ENCODE results near the gene C19orf38. TPM values are rescaled to one million over a fixed set of nuclear protein-coding genes. Genes with fewer than 3 reads are reported as not detected.

C19orf38 gene
- total RNA-seq, 1 experiment from 2014 or later: not detected

DNA sequence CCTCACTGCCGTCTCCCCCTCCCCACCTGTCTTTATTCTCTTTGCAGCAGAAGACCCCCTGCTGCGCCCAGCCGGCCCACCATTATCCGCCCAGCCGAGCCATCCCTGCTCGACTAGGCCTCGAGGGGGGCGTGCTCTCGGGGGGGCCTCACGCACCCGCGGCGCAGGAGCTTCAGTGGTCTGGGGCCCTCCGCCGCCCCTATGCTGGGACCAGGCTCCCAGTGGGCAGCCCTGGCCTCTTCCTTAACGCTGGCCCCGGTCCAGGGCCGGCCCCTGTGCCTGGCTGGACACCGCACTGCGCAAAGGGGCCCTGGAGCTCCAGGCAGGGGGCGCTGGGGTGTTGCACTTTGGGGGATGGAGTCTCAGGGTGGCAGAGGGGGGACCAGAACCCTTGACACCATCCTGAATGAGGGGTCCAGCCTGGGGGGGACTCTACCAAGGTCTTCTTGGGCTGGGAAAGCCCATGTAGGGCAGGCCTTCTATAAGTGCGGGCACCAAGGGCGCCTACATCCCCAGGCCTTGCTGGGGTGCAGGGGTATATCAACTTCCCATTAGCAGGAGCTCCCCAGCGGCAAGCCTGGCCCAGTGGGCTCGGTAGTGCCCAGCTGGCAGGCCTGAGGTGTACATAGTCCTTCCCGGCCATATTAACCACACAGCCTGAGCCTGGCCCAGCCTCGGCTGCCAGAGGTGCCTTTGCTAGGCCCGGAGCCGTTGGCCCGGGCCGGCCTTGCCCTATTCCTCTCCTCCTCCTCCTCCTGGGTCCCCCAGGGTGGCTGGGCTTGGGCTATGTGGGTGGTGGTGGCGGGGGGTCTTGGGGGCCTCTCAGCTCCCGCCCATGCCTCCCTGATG, 17.1 kb upstream of the C19orf38 start (continued):
- TF ChIP-seq ZNF121 (CRISPR knock-in tag; IDR thresholded peaks at IDR 0.05): no peak
- TF ChIP-seq, protein P1, sequence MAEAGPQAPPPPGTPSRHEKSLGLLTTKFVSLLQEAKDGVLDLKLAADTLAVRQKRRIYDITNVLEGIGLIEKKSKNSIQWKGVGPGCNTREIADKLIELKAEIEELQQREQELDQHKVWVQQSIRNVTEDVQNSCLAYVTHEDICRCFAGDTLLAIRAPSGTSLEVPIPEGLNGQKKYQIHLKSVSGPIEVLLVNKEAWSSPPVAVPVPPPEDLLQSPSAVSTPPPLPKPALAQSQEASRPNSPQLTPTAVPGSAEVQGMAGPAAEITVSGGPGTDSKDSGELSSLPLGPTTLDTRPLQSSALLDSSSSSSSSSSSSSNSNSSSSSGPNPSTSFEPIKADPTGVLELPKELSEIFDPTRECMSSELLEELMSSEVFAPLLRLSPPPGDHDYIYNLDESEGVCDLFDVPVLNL (CRISPR knock-in tag; IDR thresholded peaks at IDR 0.05; ENCODE audit: borderline replicate concordance, low read depth): no peak

DNA sequence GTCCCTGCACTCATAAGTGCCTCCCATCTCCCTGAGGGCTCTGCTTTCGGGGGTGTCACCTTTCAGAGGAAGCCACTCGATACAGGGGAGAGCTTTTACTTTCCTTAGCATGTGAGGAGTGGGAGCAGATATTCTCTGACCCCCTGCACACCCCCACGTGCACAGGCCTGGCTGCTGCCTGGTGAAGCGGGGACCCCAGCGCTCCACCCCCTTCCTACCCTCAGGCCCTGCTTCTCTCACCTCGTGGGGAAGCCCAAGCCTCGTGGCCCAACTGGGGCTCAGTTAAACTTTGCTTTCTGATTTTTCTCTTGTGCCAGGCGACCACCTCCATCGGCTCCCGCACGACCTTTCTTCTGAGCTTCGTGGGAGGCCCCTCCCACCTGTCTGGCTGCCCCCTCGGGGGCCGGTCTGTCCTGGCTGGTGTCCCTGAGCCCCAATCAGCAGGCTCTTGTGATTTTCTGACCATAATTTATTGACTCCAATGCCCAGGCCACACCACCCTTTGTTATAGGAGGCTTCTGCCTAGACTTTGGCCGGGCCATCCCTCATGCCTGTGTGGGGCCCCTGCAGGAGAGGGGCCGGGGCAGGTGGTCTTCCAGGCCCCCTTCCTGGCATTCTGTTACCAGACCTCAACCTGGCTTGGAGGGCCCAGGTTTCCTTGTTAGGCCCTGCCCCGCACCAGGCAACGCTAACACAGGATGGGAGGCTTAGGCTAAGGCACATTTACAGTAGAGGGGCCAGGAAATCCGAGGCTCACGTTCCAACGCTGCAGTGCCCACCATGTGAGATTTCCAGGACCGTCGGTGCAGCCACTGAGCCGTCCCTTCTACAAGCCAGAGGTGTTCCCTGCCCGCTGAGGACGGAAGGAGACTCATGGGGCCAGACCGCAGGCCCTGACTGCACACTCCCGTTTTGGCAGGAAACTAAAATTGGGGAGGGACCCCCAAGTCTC, 16.0 kb upstream of the C19orf38 start:
- Mint-ChIP-seq H3K9me3 (peaks cover 10% of the 10 kb centered on the region), H3K27me3 (ENCODE audit: low read depth) (peaks cover 11% of the 10 kb centered on the region), H3K4me3 (no peak overlapping the region), H3K36me3 (peaks cover 12% of the 10 kb centered on the region; the same call in 1 of the 2 replicates), H3K27ac (no peak overlapping the region), H3K4me1 (peaks cover 10% of the 10 kb centered on the region)
- DNase-seq (ENCODE audit: low spot score) (no peak), ATAC-seq (no peak)
- ChIA-PET POLR2A (no interaction called here), CTCF (interaction anchor here (1.1 kb wide), 1 partner anchor 32 kb away, joined by 4 read pairs; no protein-coding TSS in a partner anchor)
- TF ChIP-seq, protein P2, sequence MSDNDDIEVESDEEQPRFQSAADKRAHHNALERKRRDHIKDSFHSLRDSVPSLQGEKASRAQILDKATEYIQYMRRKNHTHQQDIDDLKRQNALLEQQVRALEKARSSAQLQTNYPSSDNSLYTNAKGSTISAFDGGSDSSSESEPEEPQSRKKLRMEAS (CRISPR knock-in tag; IDR thresholded peaks at IDR 0.05): no peak
- TF ChIP-seq IRF2 (CRISPR knock-in tag; IDR thresholded peaks at IDR 0.05; ENCODE audit: borderline replicate concordance, low read depth) (no peak), RORB (CRISPR knock-in tag; IDR thresholded peaks at IDR 0.05) (no peak), CREM (CRISPR knock-in tag; IDR thresholded peaks at IDR 0.05) (no peak), SMAD3 (CRISPR knock-in tag; IDR thresholded peaks at IDR 0.05; ENCODE audit: borderline replicate concordance) (no peak), JAZF1 (CRISPR knock-in tag; IDR thresholded peaks at IDR 0.05) (no peak)
- TF ChIP-seq, protein P3, sequence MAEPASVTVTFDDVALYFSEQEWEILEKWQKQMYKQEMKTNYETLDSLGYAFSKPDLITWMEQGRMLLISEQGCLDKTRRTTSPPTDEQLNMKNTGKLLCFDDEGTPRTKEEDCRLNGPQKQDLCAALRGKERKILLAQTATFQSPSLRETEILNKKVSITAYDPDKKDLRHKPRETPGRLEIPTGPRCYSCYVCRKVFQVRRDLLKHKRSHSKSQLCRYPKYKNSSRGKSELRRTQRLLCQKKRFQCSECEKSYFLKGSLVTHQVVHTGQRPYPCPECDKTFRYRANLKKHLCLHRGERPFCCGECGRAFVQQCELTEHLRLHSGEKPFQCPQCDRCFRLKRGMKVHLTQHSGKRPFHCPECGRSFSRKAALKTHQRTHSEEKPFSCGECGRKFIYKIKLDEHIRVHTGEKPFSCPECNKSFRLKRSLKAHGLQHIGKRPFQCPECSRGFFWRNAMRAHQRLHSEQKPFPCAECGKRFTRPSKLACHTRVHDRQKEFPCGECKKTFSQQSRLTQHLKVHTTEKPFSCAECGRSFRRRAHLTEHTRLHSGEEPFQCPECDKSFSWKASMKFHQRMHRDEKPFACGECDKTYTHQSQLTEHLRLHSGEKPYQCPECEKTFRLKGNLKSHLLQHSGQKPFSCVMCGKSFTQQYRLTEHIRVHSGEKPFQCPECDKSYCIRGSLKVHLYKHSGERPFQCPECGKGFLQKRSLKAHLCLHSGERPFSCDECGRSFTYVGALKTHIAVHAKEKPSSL (CRISPR knock-in tag; conservative IDR thresholded peaks at IDR 0.05): no peak
- TF ChIP-seq, protein P4, sequence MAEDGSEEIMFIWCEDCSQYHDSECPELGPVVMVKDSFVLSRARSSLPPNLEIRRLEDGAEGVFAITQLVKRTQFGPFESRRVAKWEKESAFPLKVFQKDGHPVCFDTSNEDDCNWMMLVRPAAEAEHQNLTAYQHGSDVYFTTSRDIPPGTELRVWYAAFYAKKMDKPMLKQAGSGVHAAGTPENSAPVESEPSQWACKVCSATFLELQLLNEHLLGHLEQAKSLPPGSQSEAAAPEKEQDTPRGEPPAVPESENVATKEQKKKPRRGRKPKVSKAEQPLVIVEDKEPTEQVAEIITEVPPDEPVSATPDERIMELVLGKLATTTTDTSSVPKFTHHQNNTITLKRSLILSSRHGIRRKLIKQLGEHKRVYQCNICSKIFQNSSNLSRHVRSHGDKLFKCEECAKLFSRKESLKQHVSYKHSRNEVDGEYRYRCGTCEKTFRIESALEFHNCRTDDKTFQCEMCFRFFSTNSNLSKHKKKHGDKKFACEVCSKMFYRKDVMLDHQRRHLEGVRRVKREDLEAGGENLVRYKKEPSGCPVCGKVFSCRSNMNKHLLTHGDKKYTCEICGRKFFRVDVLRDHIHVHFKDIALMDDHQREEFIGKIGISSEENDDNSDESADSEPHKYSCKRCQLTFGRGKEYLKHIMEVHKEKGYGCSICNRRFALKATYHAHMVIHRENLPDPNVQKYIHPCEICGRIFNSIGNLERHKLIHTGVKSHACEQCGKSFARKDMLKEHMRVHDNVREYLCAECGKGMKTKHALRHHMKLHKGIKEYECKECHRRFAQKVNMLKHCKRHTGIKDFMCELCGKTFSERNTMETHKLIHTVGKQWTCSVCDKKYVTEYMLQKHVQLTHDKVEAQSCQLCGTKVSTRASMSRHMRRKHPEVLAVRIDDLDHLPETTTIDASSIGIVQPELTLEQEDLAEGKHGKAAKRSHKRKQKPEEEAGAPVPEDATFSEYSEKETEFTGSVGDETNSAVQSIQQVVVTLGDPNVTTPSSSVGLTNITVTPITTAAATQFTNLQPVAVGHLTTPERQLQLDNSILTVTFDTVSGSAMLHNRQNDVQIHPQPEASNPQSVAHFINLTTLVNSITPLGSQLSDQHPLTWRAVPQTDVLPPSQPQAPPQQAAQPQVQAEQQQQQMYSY (CRISPR knock-in tag; IDR thresholded peaks at IDR 0.05): no peak

DNA sequence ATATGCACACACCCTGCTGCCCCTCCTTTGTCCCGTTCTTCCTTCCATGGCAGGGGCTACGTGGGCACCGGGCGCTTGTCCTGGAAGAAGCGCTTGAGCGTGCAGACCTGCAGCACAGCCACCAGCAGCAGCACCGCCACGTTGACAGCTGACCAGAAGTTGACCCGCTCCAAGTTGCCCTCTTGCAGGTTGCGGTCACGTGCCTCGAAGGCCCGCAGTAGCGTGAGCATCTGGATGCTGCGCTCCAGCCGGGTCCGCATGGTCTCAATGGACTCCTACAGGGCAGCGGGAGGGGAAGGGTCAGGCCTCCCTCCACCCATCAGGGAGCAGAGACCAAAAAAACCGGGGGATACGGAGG, 15.3 kb upstream of the C19orf38 start:
- Mint-ChIP-seq H3K27me3 (ENCODE audit: low read depth) (peaks cover 16% of the 10 kb centered on the region), H3K36me3 (peaks cover 12% of the 10 kb centered on the region; the same call in 1 of the 2 replicates), H3K4me3 (no peak overlapping the region), H3K27ac (no peak overlapping the region), H3K9me3 (peaks cover 10% of the 10 kb centered on the region), H3K4me1 (peaks cover 10% of the 10 kb centered on the region)
- DNase-seq (ENCODE audit: low spot score) (no peak), ATAC-seq (no peak)
- ChIA-PET CTCF (interaction anchor here (1.1 kb wide), 1 partner anchor 31 kb away, joined by 4 read pairs; no protein-coding TSS in a partner anchor), POLR2A (no interaction called here)
- TF ChIP-seq SOX15 (CRISPR knock-in tag; IDR thresholded peaks at IDR 0.05) (no peak), TP53 (CRISPR knock-in tag; IDR thresholded peaks at IDR 0.05) (no peak), ZNF416 (CRISPR knock-in tag; IDR thresholded peaks at IDR 0.05) (no peak), HMGA2 (CRISPR knock-in tag; IDR thresholded peaks at IDR 0.05) (no peak), ZNF671 (CRISPR knock-in tag; IDR thresholded peaks at IDR 0.05) (no peak), ESRRA (CRISPR knock-in tag; IDR thresholded peaks at IDR 0.05; ENCODE audit: borderline replicate concordance) (no peak), KAT7 (CRISPR knock-in tag; IDR thresholded peaks at IDR 0.05; ENCODE audit: borderline replicate concordance) (no peak), NR3C1 (CRISPR knock-in tag; conservative IDR thresholded peaks at IDR 0.05; ENCODE audit: low read depth) (no peak), CREB1 (CRISPR knock-in tag; IDR thresholded peaks at IDR 0.05) (no peak), ETV6 (CRISPR knock-in tag; IDR thresholded peaks at IDR 0.05) (no peak)
- TF ChIP-seq, protein P1 (CRISPR knock-in tag; IDR thresholded peaks at IDR 0.05; ENCODE audit: borderline replicate concordance, low read depth): no peak

Data from WTC11 (cell line).